Measurements from ENCODE around the gene IQGAP2.

Gene IQGAP2

DNA sequence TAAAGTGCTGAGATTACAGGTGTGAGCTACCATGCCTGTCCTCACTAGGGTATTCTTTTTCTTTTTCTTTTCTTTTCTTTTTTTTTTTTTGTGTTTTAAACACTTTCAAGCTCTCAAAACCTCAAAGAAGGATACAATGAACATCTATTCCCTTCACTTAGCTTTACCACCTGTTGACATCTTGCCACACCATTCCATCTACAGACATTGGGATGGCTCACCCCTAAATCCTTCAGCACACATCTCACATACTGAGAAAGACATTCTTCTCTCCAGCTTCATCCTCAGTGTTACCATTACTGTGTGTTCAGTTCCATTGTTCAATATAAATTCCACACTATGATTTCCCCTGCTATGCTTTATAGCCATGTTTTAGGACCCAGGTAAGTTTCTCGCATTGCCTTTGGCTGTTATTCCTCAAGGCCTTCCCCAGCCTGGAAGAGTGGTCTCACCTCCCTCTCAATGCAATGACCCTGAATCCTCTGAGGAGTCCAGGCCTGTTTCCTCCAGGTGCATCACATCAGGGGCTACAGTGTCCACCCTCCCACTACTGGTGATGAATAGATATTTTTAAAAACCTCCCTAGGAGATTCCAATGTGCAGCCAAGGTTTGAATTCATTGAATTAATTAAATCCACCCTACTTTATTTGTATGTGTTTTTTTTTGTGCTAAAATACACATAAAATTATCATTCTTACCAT lies 16.7 kb downstream of the IQGAP2 start:
- Histone ChIP-seq H3K4me3 (replicated peaks; ENCODE audit: low read depth, low read length) (no peak overlapping the region), H3K27me3 (replicated peaks; ENCODE audit: control insufficient read depth, insufficient read depth, low read length) (no peaks in the 10 kb centered on the region), H3K36me3 (ENCODE audit: control insufficient read depth, insufficient read depth, low read length) (no peaks in the 10 kb centered on the region)
- no peak for DNase-seq (ENCODE audit: extremely low read depth, insufficient read length)
- TF ChIP-seq, protein P1, sequence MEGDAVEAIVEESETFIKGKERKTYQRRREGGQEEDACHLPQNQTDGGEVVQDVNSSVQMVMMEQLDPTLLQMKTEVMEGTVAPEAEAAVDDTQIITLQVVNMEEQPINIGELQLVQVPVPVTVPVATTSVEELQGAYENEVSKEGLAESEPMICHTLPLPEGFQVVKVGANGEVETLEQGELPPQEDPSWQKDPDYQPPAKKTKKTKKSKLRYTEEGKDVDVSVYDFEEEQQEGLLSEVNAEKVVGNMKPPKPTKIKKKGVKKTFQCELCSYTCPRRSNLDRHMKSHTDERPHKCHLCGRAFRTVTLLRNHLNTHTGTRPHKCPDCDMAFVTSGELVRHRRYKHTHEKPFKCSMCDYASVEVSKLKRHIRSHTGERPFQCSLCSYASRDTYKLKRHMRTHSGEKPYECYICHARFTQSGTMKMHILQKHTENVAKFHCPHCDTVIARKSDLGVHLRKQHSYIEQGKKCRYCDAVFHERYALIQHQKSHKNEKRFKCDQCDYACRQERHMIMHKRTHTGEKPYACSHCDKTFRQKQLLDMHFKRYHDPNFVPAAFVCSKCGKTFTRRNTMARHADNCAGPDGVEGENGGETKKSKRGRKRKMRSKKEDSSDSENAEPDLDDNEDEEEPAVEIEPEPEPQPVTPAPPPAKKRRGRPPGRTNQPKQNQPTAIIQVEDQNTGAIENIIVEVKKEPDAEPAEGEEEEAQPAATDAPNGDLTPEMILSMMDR (IDR thresholded peaks at IDR 0.05; ENCODE audit: insufficient read depth, low read length, poor library complexity, severe bottlenecking), result no peak

DNA sequence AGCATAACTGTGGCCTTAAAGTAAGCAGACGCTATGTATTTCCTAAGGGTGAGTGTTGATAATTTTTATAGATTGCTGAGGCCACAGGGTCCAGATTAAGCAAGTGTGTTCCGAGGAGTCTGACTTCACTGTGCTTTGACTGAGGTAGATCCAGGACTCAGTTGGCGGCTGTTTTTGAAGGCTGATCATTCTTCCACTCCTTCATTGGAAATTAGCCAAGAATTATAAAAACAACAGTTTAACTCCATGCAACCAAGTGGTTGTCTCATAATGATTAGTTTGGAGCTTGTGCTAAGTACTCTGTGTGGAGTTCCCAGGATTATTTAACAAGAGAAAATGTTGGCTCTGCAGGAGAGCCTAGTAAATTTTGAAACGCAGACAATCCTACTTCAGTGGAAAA lies 19.1 kb downstream of the IQGAP2 start:
- Histone ChIP-seq H3K4me3 (replicated peaks; ENCODE audit: low read depth, low read length) (no peak overlapping the region), H3K27me3 (replicated peaks; ENCODE audit: control insufficient read depth, insufficient read depth, low read length) (no peaks in the 10 kb centered on the region), H3K36me3 (ENCODE audit: control insufficient read depth, insufficient read depth, low read length) (no peaks in the 10 kb centered on the region)
- TF ChIP-seq, protein P1 (IDR thresholded peaks at IDR 0.05; ENCODE audit: insufficient read depth, low read length, poor library complexity, severe bottlenecking), result no peak
- DNase-seq (ENCODE audit: extremely low read depth, insufficient read length), result no peak

DNA sequence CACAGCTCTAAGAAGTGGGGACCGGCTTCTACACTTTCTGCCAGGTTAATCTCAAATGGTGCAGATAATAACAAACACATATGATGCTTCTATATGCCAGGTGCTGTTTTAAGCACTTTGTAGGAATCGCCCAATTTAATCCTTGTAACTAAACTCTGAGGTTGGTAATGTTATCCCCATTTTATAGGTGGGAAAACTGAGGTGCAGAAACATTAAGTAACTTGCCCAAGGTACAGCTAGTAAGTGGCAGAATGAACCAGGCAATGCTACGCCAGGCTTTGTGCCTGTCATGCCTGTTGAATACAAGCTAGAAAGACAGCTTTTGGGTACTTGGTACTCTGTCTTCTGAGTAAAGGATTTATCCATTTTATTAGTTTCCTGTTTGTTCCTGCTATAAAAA lies 19.7 kb downstream of the IQGAP2 start:
- DNase-seq (ENCODE audit: extremely low read depth, insufficient read length), result no peak
- H3K27me3 ChIP-seq (replicated peaks; ENCODE audit: control insufficient read depth, insufficient read depth, low read length), result no peaks in the 10 kb centered on the region
- TF ChIP-seq, protein P1 (IDR thresholded peaks at IDR 0.05; ENCODE audit: insufficient read depth, low read length, poor library complexity, severe bottlenecking), result no peak
- no peaks in the 10 kb centered on the region for H3K36me3 ChIP-seq (ENCODE audit: control insufficient read depth, insufficient read depth, low read length)
- H3K4me3 ChIP-seq (replicated peaks; ENCODE audit: low read depth, low read length), result no peak overlapping the region

DNA sequence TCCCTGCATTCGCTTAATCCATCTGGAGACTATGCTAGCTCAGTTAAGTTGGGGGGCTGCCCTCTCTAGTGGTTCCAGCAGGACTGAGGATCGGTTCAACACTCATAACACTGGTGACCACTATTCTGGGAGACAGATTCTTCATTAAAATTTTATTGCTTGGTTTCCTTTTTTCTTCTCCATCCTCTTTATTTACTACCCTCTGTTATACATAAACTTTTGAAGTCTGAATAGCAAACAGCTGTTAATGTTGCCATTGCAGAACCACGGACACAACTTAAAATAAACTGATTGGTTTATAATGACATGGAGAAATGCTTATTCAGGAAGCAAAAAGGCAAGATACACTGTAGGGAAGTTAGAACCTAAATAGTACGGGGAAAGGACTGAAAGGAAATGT lies 22.1 kb downstream of the IQGAP2 start:
- no peak overlapping the region for H3K4me3 ChIP-seq (replicated peaks; ENCODE audit: low read depth, low read length)
- DNase-seq (ENCODE audit: extremely low read depth, insufficient read length), result no peak
- no peaks in the 10 kb centered on the region for H3K27me3 ChIP-seq (replicated peaks; ENCODE audit: control insufficient read depth, insufficient read depth, low read length)
- TF ChIP-seq, protein P1 (IDR thresholded peaks at IDR 0.05; ENCODE audit: insufficient read depth, low read length, poor library complexity, severe bottlenecking), result no peak
- no peaks in the 10 kb centered on the region for H3K36me3 ChIP-seq (ENCODE audit: control insufficient read depth, insufficient read depth, low read length)

DNA sequence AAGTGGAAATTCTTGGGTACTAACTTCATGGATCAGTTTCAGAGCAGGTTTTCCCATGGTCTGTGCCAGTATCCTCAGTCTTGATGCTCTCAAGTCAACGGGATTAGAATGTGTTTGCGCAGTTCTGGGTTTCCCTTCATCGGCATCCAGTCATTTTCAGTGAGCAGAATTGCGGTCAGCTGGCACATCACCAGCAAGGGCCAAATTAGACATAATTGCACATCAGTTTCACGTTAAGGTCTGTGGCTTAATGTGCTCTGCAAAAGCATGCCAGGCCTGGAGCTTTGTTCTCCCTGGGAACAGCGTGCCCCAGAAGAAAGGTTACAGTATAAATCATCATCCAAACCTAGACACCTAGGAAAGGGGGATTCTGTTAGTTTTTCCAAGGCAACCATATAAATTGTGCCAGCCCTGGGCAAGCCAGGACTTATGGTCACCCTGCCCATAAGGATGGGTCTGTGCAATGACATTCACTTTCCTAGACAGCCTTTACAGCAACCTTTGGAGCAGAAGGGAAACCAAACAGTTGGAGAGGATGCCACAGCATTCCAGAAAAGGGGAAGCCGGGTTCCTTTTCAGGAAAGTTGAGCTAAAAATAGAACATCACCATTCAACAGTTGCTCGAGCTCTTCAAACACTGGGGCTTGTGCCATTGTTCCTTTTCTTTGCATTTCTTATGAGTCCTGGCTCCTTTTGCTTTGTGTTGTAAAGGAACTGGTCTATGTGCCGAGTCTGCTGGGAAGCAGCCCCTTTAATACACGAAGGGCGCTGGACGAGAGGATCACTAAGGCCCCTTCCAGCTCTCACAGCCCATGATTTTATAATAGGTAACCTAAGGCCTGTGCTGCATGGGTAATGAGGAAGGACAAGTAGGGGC lies 23.1 kb downstream of the IQGAP2 start:
- TF ChIP-seq, protein P1 (IDR thresholded peaks at IDR 0.05; ENCODE audit: insufficient read depth, low read length, poor library complexity, severe bottlenecking), result no peak
- H3K27me3 ChIP-seq (replicated peaks; ENCODE audit: control insufficient read depth, insufficient read depth, low read length), result no peaks in the 10 kb centered on the region

More for the DNA sequence above, 23.1 kb downstream of the IQGAP2 start:
- no peaks in the 10 kb centered on the region for H3K36me3 ChIP-seq (ENCODE audit: control insufficient read depth, insufficient read depth, low read length)
- DNase-seq (ENCODE audit: extremely low read depth, insufficient read length), result no peak
- H3K4me3 ChIP-seq (replicated peaks; ENCODE audit: low read depth, low read length), result no peak overlapping the region

Measured in GM06990 (cell line).